Mucosa of gallbladder (tissue), 1 donor: ENCODE results near the gene DPF3. TPM values are rescaled to one million over a fixed set of nuclear protein-coding genes. Genes with fewer than 3 reads are reported as not detected.

Source experiments
- DNase-seq: peaks from one replicate; pipeline ENCODE4 v3.0.0-alpha.2; 2020; ENCODE audit warnings: low spot score
- total RNA-seq: library from RNA; stranded (reverse); gene quantifications from one replicate; pipeline ENCODE4 v1.2.1, GENCODE V29; 2021
- donor health status: DM: no; HTN: no; CAD: no.

Gene DPF3
- total RNA-seq, 1 donor from 2014 or later: 4.5 TPM

DNA sequence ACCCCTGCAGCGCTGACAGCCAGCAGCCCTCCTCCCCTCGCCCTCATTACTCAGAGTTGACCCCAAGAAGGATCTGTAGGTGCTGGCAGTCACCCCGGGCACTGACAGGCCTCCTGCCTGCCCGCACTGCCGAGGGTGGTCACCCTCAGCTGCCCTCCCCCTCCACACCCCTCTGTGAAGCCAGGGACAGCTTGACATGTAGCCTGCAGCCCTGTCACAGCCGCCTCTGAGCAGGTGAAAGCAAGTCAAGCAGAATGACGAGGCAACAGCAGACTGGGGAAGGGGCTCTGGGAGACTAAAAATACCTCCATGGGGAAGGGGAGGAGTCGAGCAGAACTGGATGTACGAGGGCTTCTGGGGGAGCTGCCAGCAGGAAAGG, 178.1 kb downstream of the DPF3 start:
- no peak for DNase-seq

DNA sequence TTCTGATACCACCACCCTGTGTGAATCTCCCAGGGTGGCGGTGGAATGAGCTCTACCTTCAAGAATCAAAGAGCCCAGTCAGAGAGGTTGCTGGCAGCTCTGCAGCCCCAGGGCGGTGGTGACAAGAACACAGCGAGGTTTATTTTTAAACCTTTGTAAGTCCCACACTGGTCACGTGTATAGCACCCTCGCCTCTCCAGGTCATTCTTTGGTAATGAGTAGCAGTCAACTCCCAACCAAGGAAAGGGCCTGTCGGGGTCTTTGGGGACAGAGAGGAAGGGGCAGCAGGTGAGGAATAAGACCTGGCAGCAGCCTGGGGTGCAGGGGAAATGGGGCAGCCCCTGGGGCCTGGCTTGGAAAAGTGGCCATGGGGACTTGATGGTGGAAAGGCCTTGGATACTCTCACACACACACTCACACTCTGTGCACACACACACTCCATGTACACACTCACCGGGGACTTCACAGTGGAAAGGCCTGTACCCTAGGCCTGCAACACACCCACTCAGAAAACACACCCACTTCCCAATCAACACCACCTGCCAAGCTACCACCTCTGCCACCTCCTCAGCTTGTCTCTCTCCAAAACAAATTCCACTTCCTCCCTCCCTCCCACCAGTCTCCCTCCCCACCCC, 178.6 kb downstream of the DPF3 start:
- no peak for DNase-seq

DNA sequence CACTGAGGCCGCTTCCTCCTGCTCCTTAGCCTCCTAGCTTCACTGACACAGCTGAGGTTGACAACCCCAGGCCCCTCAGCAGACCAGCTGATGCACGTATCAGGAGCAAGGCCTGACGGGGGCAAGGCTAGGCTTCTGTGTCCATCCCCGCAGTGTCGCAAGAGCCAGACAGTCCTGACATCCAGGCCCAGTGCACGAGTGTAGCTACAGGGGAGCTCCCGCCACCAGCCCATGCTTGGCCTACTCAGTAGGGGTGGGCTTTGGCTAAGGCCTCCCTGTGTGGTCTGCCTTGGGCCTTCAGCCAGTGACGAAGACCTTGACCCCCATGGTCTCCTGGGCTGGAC, 179.1 kb downstream of the DPF3 start:
- no peak for DNase-seq

DNA sequence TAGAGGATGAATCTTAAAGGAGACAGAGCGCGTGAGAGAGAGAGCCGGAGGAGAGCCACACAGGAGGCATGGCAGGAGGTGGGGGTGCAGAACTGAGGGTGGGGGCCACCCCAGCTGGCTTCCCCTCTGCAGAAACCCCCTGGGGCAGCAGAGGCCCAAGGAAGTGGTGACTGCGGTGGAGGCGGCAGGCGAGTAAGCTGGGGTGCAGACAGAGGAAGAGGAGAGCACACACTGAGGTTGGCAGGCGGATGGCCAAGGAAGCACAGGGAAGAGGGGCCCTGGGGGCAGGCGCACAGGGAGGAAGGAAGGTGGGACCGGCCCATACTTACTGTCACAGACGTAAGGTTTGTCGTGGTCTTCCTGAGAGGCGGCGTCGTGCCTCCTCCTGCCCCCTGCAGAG, 179.8 kb downstream of the DPF3 start:
- DNase-seq: no peak

DNA sequence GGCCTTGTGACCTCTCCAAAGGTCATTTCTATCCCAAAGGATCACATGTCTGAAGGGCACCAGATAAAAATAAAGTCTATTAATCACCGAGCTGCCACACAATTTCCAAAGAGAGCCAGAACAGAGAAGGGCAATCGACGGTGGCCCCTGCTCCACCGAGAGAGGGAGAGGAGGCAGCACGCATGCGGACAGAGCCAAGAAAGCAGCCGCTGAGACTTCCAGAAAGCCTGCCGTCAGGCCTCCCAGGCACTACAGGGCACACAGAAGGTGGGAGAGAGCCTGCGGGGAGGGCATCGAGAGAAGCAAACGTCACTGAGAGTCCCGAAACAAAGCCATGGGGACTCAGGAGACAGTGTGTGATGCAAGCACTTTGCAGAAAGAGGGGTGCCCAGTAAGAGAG, 182.0 kb downstream of the DPF3 start:
- no peak for DNase-seq

DNA sequence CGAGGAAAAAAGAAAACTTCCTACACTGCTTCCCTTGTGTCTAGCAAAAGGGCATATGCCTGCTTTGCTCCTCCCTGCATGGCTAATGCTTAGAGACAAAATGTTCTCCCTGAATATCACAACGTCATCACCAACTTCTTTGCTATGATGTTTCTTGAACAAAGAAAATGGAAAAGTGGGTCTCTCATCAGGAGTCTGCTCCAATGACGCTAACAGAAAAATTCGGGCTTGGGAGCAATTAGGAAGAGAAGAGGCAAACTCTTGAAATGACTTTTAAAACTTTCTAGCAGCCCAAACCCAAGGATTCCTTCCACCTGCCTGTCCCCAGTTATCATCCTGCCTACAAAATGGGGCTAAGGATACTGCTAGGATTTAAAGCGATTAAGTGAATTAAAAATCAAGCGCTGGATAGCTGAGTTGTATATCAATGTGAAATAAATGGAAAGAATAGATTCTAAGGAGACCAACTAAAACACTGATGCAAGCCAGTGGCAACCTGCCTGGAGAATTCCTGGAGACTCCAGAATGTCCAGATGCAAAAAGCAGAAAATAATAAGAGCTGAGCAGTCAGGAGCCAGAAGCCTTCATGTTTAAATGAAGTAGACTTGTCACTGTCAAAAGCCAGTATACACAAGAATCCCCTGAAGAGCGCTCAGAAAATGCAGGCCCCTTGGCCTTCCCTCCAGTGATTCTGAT, 183.8 kb downstream of the DPF3 start:
- DNase-seq: no peak

DNA sequence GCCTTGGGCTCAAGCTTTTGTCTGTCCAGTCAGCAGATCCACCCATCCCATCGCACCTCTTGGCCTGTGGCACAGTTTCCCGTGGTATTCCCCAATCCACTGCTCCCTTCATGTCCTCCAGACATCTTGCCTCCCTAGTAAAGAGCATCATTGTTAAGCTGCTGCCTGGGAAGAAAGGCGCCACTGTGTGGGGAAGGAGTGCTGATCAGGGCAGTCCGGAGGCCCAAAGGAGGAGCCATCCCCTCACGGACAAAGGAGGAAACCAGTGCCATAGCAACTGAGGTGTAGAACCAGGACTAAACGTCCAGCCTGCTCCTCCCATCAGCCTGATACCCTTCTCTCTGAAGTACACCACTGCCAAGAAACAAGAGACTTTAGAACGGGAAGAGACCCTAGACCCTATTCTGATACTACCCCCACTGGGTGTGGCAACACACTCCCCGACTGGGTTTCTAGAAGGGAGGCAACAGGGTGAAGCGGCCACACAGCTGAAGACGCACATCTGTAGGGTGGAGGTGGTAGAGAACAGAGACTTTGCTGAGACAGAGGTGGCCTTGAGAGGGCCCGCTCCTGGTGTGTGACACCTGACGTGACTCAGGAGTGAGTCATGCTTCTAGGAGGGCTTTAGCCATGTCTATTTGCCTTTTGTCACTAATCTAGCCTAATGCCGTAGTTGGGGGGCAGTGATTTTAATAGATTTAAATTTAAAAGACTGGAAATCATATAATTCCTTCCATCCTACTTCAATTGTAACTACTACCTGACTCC, 185.0 kb downstream of the DPF3 start:
- DNase-seq: no peak

DNA sequence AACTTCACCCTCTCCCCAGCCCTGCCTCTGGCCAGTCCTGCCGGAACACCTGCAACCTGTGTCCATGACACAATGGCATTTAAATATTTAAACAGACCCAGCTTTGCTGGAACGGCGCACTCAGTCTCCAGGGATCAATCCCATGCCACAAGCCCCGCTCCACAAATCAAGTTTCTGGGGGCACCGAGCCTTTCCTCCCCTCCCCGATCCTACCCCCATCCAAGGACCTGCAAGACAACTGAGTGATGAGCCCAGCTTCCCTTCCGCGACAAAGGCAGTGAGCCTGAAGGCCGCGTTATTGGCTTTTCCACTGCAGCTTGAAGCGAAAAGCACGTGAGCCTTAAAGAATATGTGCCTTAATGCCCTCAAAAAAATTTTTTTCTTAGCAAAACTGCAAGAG, 185.7 kb downstream of the DPF3 start:
- DNase-seq: no peak

DNA sequence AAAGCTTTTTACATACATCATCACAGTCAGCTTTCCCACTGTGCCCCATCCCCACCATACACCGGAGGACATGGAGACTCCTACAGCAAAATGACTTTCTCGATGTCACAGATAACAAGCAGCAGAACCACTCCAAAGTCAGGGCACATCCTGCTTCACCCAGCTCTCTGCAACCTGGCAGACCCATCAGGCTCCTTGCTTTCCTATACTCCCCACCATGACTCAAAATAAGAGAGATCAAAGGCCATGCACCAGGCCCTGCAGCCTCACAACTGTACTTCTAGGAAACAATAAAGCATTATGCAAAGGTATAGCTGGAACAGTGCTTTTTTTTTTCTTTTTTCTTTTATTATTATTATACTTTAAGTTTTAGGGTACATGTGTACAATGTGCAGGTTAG, 187.4 kb downstream of the DPF3 start:
- no peak for DNase-seq

DNA sequence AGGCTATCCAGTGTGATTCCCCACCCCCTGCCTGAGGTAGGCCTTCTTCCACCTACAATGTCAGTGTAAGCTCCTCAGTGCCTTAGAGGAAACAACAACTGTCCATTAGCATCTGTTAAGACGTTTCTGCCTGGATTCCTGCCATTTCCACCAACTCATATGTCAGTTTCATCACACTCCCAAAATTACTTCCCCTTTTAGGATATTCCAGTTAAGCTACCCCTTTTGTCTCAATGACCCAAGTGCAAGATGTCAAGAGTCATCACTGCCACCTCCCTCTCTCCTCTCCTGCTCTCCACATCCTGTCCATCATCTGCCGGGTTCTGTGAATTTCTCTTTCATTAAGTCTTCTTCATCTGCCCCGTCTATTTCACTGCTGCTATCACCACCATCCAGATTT, 189.4 kb downstream of the DPF3 start:
- DNase-seq: no peak

DNA sequence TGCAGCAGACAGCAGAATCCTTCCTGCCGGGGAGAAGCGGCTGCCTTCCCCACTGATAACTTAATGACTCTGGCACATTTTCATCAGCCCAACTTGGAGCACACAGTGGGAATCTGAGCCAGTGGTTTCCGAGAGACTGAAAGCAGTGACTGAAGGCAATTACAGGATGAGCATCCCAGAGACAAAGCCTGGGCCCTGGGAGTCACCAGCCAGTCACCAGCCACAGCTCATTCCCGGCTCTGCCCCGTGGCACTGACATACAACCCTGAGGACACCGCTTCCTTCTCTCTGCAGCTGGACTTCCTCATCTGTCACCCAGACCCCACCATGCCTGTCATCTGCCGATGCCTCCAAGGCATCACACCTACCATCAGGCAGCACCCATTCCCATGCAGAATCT, 192.3 kb downstream of the DPF3 start:
- no peak for DNase-seq

DNA sequence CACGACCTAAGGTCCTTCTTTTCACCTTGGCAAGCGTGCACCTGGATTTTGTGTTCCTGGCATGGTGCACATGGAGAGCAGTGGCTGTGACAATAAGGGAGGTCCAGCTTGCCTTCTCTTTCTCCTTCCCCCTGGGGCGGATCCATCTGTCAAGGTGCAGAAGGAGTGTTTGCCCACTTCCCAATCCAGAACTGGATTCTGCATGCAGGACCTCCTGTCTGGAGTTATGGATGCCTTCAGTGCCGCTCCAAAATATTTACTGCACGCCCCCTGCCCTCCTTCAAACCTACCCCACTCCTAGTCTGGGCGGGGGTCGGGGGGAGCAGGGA, 192.7 kb downstream of the DPF3 start:
- DNase-seq: no peak

DNA sequence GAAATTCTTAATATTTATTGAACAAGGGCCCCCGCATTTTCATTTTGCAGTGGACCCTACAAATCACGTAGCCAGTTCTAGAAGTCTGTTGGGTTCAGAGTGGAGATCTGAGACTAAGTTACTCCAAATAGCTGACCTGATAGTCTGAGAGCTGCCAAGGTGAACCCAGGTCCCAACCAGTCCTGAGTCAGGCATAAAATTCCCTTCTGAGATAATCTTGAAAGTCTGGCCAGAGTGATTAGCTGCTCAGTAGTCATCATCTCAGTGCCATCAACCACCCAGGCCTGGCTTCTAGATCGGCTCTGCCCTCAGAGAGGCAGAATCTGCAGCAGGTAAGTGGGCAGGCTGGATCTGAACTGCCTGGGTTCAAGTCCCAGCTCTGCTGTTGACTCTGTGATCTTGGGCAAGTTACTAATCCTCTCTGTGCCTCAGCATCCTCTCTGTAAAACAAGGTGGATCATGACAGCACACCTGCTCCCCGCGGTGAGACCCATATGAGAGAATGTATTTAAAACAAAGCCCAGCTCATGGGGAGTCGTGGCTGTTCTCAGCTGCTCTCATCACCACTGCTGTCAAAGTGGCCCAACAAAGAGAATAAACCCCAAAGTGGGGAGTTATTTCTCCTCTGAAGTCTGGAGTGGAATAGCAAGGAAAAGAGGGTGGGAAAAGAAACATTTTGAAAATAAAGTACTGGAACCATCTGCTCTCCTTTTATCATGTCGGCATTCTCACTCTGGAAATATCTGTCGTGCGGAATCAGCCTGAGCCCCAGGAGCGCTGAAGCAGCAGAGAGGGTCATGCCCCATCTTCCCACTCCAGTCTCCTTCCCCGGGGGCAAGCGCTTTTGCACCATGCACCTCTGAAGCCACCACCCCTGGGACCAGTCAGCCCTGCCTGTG, 193.3 kb downstream of the DPF3 start:
- DNase-seq: no peak

DNA sequence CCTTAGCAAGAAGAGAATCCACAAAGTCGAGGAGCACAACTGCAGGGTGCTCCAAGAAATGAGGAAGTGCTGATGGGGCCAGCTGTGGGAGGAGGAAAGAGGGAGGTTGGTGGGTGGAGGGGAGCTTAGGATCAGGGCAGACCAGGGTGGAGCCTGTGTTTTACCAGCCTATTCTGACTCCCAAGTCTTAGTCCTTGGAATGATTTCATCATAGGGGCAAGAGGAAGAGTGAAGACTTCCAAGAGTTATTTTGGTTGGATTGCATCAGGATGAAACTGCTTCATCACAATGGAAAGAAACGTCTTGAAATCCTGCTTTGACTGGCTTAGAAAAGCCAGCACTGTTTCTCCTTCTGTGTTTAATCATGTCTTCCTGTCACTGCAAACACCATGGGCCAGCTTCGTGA, 194.0 kb downstream of the DPF3 start:
- no peak for DNase-seq

DNA sequence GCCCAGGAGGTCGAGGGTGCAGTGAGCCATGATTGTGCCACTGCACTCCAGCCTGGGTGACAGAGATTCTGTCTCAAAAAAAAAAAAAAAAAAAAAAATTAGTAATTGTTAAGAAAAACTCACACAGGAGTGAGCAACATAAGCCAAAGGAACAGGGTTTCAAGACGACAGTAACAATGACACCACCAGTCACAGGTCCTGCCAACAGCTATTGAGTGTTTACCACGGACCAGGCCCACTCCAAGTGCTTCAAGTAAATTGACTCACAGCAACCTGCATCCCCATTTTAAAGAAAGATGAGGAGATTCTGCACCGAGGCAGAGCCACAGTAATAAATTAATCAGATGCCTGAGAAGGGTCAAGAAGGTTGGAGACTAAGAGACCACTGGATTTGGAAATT, 194.5 kb downstream of the DPF3 start:
- DNase-seq: no peak

DNA sequence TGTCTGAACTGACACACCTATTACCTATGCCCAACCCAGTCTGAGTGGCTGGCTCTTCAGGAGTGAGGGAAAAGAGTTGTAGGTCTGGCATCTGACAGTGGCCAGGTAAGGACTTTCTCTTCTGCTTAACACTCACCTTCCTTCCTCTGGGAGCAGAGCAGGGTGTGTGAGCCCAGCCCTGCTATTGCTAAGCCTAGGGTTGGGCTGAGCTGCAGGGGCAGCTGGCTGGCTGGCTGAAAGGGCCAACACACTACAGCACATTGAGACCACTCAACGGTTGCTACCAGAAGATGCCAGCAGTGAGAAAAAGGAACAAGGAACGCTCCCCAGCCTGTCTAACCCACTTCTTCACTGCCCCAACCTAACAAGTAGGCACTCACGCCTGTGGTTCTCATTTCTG, 201.2 kb downstream of the DPF3 start:
- DNase-seq: no peak

DNA sequence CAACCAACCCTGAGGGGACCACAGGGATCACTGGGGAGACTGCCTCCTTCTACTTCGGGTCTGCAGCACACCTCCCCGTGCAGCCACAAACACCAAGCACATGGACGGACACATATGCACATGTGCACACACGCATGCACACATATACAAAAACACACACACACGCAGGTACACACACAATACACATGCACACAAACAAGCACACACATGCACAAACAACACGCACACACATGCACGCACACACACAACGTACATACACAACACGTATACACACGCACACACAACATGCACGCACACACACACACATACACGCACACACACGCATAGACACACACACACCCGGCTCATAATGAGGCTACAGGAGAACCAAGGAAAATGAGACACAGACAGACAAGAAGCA, 203.6 kb downstream of the DPF3 start:
- no peak for DNase-seq

DNA sequence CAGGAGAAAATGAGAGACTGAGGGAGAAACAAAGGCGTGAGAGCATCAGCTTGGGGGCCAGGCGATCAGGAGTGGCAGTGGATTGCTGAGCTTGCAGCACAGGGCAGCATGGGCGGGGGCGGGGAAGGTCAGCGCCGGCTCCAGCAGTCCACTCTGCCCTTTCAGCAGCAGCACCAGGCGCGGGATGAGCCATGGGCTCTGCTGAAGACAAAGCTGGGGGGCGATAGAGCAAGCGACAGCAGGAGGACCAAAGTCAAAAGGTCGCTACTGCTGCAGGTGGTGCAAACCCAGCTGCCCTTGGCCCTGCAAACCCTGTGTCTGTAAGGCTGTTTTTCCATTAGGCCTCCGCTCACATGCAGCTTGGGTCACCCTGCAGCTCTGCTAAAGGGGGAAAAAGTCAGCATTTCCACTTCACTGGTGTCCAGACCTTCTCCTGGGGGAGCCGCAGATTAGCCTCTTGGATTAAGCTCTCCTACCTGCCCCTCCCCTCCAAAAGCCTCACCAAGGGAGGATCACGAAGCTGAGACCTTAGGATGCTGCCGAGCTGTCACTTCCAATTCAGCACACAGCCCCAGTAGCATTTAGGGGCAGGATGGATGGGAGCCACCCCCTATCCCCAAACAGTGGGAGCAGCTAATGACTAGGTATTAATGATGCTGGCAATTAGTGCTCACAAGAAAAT, 204.8 kb downstream of the DPF3 start:
- no peak for DNase-seq

DNA sequence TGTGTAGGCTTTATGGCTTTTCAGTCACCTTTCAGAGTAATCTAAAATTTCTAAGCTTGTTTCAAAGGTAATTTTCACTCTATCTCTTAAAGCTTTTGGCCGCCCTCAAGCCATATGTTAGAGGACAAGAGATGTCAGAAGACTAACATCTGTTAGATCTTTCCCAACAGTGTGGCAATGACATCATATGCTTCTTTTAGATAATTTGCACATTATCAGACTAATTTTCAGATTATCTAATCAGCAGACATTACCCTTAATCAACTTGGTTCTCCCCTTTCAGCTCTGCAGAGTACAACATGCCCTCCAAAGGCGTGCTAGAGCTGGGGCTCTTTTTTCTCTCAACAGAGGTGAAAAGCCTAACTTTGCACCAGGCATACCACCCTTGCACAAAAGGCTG, 207.1 kb downstream of the DPF3 start:
- DNase-seq: no peak

DNA sequence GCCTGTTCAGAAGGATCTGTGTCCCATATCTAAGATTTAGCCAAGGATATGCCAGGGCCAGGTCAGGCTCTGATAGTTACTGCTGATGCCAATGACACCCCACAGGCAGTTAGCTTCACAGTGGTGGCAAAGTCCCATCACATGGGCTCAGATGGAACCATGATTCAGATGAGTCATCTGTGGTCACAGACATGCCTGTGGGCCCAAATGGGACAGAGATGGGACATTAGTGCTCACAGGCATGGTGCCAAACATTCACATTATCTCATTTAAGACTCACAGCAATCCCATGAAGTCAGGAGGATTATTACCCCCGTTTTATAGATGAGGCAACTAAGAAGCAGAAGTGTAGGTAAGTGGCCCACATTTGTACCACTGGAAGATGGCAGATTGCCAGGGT, 207.8 kb downstream of the DPF3 start:
- no peak for DNase-seq

DNA sequence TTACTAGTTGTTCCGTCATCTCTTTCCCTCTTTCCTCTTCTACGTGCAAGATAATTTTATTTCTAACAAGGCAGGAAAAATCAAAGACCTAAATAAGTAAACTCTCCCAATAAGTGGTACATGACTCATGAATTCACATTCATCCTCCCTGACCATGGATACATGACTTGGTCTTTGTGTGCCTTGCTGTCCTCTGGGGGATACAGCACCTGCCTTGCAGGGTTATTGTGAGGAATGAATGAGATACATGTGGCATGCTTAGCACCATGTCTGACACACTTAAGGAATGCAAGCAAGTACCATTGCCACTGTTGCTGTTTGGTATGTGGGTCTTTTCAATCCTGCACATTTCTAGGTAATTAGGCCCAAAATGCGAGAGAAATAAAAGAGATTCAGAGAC, 208.4 kb downstream of the DPF3 start:
- no peak for DNase-seq

DNA sequence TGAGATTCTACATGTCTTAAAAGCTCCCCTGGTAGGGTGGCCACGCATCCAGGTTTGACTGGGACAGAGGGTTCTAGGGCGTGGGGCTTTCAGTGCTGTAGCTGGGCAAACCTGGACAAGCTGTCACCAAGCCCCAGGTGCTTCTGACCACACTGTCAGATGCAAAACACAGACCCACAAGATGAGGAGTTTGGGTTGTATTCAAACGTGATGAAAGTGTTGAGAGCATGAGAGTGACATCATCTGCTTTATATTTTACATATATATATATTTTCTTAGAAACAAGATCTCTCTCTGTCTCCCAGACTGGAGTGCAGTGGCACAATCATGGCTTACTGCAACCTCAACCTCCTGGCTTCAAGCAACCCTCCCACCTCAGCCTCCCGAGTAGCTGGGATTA, 210.1 kb downstream of the DPF3 start:
- no peak for DNase-seq
